Panc1 (cell line): ENCODE results near the gene CEACAM3. TPM values are rescaled to one million over a fixed set of nuclear protein-coding genes. Genes with fewer than 3 reads are reported as not detected.

Experiments used
- ATAC-seq: fragments of 200-7000 bp; cut with Tn5 transposase; 2 replicates; pipeline ENCODE4 v1.9.1; 2020; ENCODE audit warnings: mild to moderate bottlenecking, moderate library complexity
- BruUV-seq: library from RNA; stranded (reverse); fragments of 400-500 nt; replicated peaks from 2 replicates; lab custom pipeline; 2021; lab: Mats Ljungman, UMichigan
- CTCF ChIA-PET: fragments of 300-600 bp; sonication (Branson Sonifier 250); formaldehyde crosslinking; loops from one replicate; lab custom pipeline; 2022; ENCODE audit warnings: antibody characterized with exemption; lab: Charles Lee
- POLR2A ChIA-PET: fragments of 300-600 bp; sonication (Branson Sonifier 250); formaldehyde crosslinking; loops from one replicate; lab custom pipeline; 2022; ENCODE audit warnings: antibody characterized with exemption; lab: Charles Lee
- DNase-seq: peaks from one replicate; pipeline ENCODE4 v3.0.0-alpha.2; 2010; ENCODE audit warnings: low read depth, low spot score
- H3K27ac ChIP-seq: 2 replicates; pipeline ENCODE4 v1.5.1; 2011; ENCODE audit warnings: mild to moderate bottlenecking, low read length, inconsistent platforms
- H3K27me3 ChIP-seq: fragments of 200-500 bp; sonication (Bioruptor generic); 2 replicates; pipeline ENCODE4 v1.6.0; 2014; ENCODE audit warnings: low read length, inconsistent platforms; ENCODE audit not compliant: control insufficient read depth, insufficient read depth
- H3K36me3 ChIP-seq: fragments of 200-500 bp; sonication (Bioruptor generic); 2 replicates; pipeline ENCODE4 v1.5.1; 2014; ENCODE audit warnings: inconsistent platforms, mild to moderate bottlenecking, low read length, moderate library complexity; ENCODE audit not compliant: control insufficient read depth, insufficient read depth
- H3K4me1 ChIP-seq: 2 replicates; pipeline ENCODE4 v1.5.1; 2011; ENCODE audit warnings: inconsistent platforms, mild to moderate bottlenecking, low read length, moderate library complexity; ENCODE audit not compliant: control insufficient read depth, insufficient read depth
- H3K4me3 ChIP-seq, 2 experiments: 2 replicates each; pipeline ENCODE4 v1.5.1; 2011 to 2012; ENCODE audit warnings: low read depth in 2 of 2, low read length in 2 of 2, mild to moderate bottlenecking in 2 of 2, inconsistent platforms in 1 of 2, moderate library complexity in 1 of 2
- H3K9me3 ChIP-seq: fragments of 200-500 bp; sonication (Bioruptor generic); 2 replicates; pipeline ENCODE4 v1.5.1; 2014; ENCODE audit warnings: low read depth, mild to moderate bottlenecking, inconsistent platforms, low read length, moderate library complexity; ENCODE audit not compliant: control insufficient read depth, insufficient read depth
- CTCF ChIP-seq: fragments of 450-650 bp; IDR thresholded peaks from 2 replicates; pipeline ENCODE4 v1.5.1; 2017; ENCODE audit warnings: mild to moderate bottlenecking
- POLR2AphosphoS5 ChIP-seq: IDR thresholded peaks from 2 replicates; pipeline ENCODE4 v1.6.1; 2012; ENCODE audit warnings: mild to moderate bottlenecking, low read depth, low read length, moderate library complexity
- REST ChIP-seq, 2 experiments: IDR thresholded peaks; 2 replicates each; pipeline ENCODE4 v1.6.1; 2011 to 2012; ENCODE audit warnings: low read depth in 2 of 2, control low read depth in 1 of 2, low read length in 1 of 2, mild to moderate bottlenecking in 1 of 2, moderate library complexity in 1 of 2; ENCODE audit not compliant: insufficient read depth in 1 of 2
- SIN3A ChIP-seq: IDR thresholded peaks from 2 replicates; pipeline ENCODE4 v1.6.1; 2012; ENCODE audit warnings: low read depth, mild to moderate bottlenecking, low read length, moderate library complexity, borderline replicate concordance; ENCODE audit not compliant: insufficient read depth
- TCF7L2 ChIP-seq: IDR thresholded peaks from 2 replicates; pipeline ENCODE4 v1.6.1; 2011; ENCODE audit warnings: mild to moderate bottlenecking, low read depth, low read length, inconsistent platforms
- in situ Hi-C: cut with HindIII; loops from 2 replicates; pipeline ENCODE4 v1.10.0; 2016; ENCODE audit warnings: low sequenced_read_pairs, low pct_unique_long_range_greater_than_20kb
- intact Hi-C: fragments of 100-400 bp; cut with micrococcal nuclease; formaldehyde crosslinking; loops from one replicate; pipeline ENCODE4 v1.10.0; 2022; ENCODE audit not compliant: unreplicated experiment
- total RNA-seq: library from RNA; stranded (reverse); gene quantifications from one replicate; pipeline ENCODE4 v1.2.1, GENCODE V29; 2021; ENCODE audit not compliant: unreplicated experiment

The CEACAM3 gene
- total RNA-seq, 1 experiment from 2014 or later = not detected

DNA sequence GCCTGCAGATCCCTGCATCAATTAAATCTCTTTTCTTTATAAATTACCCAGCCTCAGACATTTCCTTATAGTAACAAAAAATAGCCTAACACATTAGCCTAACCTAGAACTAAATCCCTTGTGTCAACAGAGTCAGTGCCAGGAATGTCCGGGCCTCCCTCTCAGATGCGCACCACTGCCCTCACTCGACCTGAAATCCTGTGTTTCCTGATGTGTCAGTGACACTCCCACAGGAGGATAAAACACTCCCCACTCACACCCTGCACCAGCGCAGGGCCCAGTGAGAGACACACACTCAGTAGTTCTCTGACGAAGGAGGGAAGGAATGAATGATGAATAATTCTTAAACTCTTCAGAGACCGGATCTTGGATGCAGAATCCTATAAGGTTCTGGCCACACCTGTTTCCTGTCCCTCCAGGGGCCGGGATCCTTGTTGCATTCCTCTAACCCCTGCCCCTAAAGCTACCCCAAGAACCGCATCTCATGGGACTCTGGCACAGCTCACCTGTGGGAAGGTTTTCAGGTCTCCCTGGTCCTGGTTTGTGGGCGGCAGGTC is 3.1 kb downstream of the CEACAM3 start:
- intact Hi-C loops (no loop called here), in situ Hi-C loops (no loop called here)
- TF ChIP-seq TCF7L2 = no peak
- no peak for TF ChIP-seq SIN3A
- TF ChIP-seq CTCF = no peak
- no peak for TF ChIP-seq POLR2AphosphoS5
- no peak for TF ChIP-seq REST (IDR thresholded peaks at IDR 0.05; ENCODE audit: insufficient read depth in 1 of 2, low read depth in 2 of 2, low read length in 1 of 2)
- ATAC-seq (no peak), DNase-seq (no peak)
- no peaks in the 10 kb centered on the region for H3K4me1 ChIP-seq
- CTCF ChIA-PET = no interaction called here
- no peak overlapping the region for H3K4me3 ChIP-seq
- no TSS peak for BruUV-seq
- H3K27ac ChIP-seq = no peak overlapping the region
- POLR2A ChIA-PET = no interaction called here
- no peaks in the 10 kb centered on the region for H3K36me3 ChIP-seq
- no peaks in the 10 kb centered on the region for H3K27me3 ChIP-seq
- no peaks in the 10 kb centered on the region for H3K9me3 ChIP-seq

DNA sequence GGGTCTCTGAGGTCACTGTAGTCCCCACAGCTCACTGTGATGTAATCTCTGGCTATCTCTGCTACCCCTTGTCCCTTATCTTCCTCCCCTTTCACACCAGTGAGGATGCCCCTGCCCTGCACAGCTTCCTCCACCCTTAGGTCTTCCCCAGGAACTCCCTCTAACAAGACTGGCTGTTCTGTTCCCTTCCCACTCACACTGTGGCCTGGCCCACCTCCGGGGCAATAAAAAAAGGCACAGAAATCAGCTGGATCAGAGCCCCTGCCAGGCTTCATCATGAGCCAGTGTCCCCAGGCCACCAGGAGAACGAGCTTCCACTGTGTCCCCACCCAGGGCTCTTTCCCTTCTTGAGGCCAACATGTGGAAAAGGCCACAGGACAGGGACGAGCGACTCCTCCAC is 4.6 kb downstream of the CEACAM3 start:
- no peaks in the 10 kb centered on the region for H3K36me3 ChIP-seq
- no peak overlapping the region for H3K4me3 ChIP-seq
- no peaks in the 10 kb centered on the region for H3K9me3 ChIP-seq
- intact Hi-C loops = no loop called here
- H3K27ac ChIP-seq = no peak overlapping the region
- POLR2A ChIA-PET = no interaction called here
- no peaks in the 10 kb centered on the region for H3K4me1 ChIP-seq
- DNase-seq (no peak), ATAC-seq (no peak)
- in situ Hi-C loops = no loop called here
- H3K27me3 ChIP-seq = no peaks in the 10 kb centered on the region
- TF ChIP-seq SIN3A = no peak
- TF ChIP-seq POLR2AphosphoS5 = no peak
- no peak for TF ChIP-seq CTCF
- no peak for TF ChIP-seq TCF7L2
- no peak for TF ChIP-seq REST (IDR thresholded peaks at IDR 0.05; ENCODE audit: insufficient read depth in 1 of 2, low read depth in 2 of 2, low read length in 1 of 2)
- BruUV-seq = no TSS peak
- CTCF ChIA-PET = interaction anchor here (0.6 kb wide), 1 partner anchor 43 kb away, joined by 3 read pairs; no protein-coding TSS in a partner anchor
